DND-41 (cell line): Measurements from ENCODE around the gene C1D.

Source experiments
- ATAC-seq: fragments of 200-7000 bp; cut with Tn5 transposase; 3 replicates; pipeline ENCODE4 v1.9.1; 2021; ENCODE audit warnings: low read depth; ENCODE audit not compliant: insufficient read depth
- DNase-seq: peaks from one replicate; pipeline ENCODE4 v3.0.0-alpha.2; 2020
- H2AFZ ChIP-seq: 2 replicates; pipeline ENCODE4 v1.6.0; 2012; ENCODE audit warnings: low read depth, low read length
- H3K27ac ChIP-seq: 2 replicates; pipeline ENCODE4 v1.5.1; 2012; ENCODE audit warnings: low read length, inconsistent platforms
- H3K27me3 ChIP-seq: fragments of 200-600 bp; sonication (generic); 2 replicates; pipeline ENCODE4 v1.6.0; 2012; ENCODE audit warnings: low read length, mild to moderate bottlenecking, inconsistent platforms; ENCODE audit not compliant: insufficient read depth, poor library complexity
- H3K36me3 ChIP-seq: 2 replicates; pipeline ENCODE4 v1.5.1; 2012; ENCODE audit warnings: low read length, inconsistent platforms; ENCODE audit not compliant: insufficient read depth
- H3K4me1 ChIP-seq: 2 replicates; pipeline ENCODE4 v1.5.1; 2012; ENCODE audit warnings: mild to moderate bottlenecking, low read length; ENCODE audit not compliant: insufficient read depth
- H3K4me2 ChIP-seq: 2 replicates; pipeline ENCODE4 v1.6.0; 2012; ENCODE audit warnings: mild to moderate bottlenecking, moderate library complexity, low read length, inconsistent platforms; ENCODE audit not compliant: insufficient read depth
- H3K4me3 ChIP-seq, 2 experiments: fragments of 200-600 bp in 1 of 2; shearing (Covaris generic) in 1 of 2; 2 replicates each; pipeline ENCODE4 v1.5.1; 2012 to 2016; ENCODE audit warnings: inconsistent platforms in 2 of 2, low read length in 2 of 2, mild to moderate bottlenecking in 2 of 2, low read depth in 1 of 2, moderate library complexity in 1 of 2
- H3K79me2 ChIP-seq: 2 replicates; pipeline ENCODE4 v1.6.0; 2012; ENCODE audit warnings: low read length, inconsistent platforms; ENCODE audit not compliant: insufficient read depth
- H3K9ac ChIP-seq: 2 replicates; pipeline ENCODE4 v1.6.0; 2012; ENCODE audit warnings: low read depth, mild to moderate bottlenecking, inconsistent platforms, low read length, moderate library complexity
- H3K9me3 ChIP-seq: 2 replicates; pipeline ENCODE4 v1.5.1; 2012; ENCODE audit warnings: low read length, moderate library complexity, mild to moderate bottlenecking, inconsistent platforms; ENCODE audit not compliant: insufficient read depth, severe bottlenecking
- H4K20me1 ChIP-seq: 2 replicates; pipeline ENCODE4 v1.6.0; 2012; ENCODE audit warnings: low read length; ENCODE audit not compliant: insufficient read depth
- CTCF ChIP-seq: IDR thresholded peaks from 2 replicates; pipeline ENCODE4 v1.5.1; 2012; ENCODE audit warnings: borderline replicate concordance, low read length, moderate library complexity, mild to moderate bottlenecking; ENCODE audit not compliant: poor library complexity, severe bottlenecking; ENCODE audit errors: extremely low read depth
- EZH2 ChIP-seq: IDR thresholded peaks from 3 replicates; pipeline ENCODE4 v1.6.1; 2012; ENCODE audit warnings: borderline replicate concordance, low read depth, mild to moderate bottlenecking, moderate library complexity, low read length, inconsistent platforms; ENCODE audit not compliant: severe bottlenecking

C1D gene

GRCh38 chr2:68107475-68107874 is 44.7 kb upstream of the C1D start:
- no peak overlapping the region for H3K9ac ChIP-seq
- no peaks in the 10 kb centered on the region for H3K9me3 ChIP-seq
- no peaks in the 10 kb centered on the region for H3K4me1 ChIP-seq
- H3K4me3 ChIP-seq, result no peak overlapping the region
- H3K36me3 ChIP-seq, result no peaks in the 10 kb centered on the region
- H2AFZ ChIP-seq, result no peak overlapping the region
- H3K4me2 ChIP-seq, result no peak overlapping the region
- DNase-seq (no peak), ATAC-seq (no peak)
- no peak overlapping the region for H3K27ac ChIP-seq
- peaks cover 5% of the 10 kb centered on the region for H3K27me3 ChIP-seq
- no peaks in the 10 kb centered on the region for H4K20me1 ChIP-seq
- no peaks in the 10 kb centered on the region for H3K79me2 ChIP-seq
- TF ChIP-seq EZH2 (no peak), CTCF (no peak)

- no peak for DNase-seq
- H3K4me3 ChIP-seq, result no peak overlapping the region
- H3K27ac ChIP-seq, result no peak overlapping the region
- no peaks in the 10 kb centered on the region for H4K20me1 ChIP-seq
- no peak for ATAC-seq
- H3K9ac ChIP-seq, result no peak overlapping the region
- no peak for TF ChIP-seq CTCF
- no peak for TF ChIP-seq EZH2
- peaks cover 11% of the 10 kb centered on the region for H3K27me3 ChIP-seq
- no peak overlapping the region for H2AFZ ChIP-seq
- H3K9me3 ChIP-seq, result no peaks in the 10 kb centered on the region
- H3K4me2 ChIP-seq, result no peak overlapping the region
- H3K79me2 ChIP-seq, result no peaks in the 10 kb centered on the region
- H3K4me1 ChIP-seq, result no peaks in the 10 kb centered on the region
- no peaks in the 10 kb centered on the region for H3K36me3 ChIP-seq
Observed at GRCh38 chr2:68104111-68104835, 41.5 kb upstream of the C1D start.

GRCh38 chr2:68103709-68104055 is 40.9 kb upstream of the C1D start:
- TF ChIP-seq EZH2 (no peak), CTCF (no peak)
- Histone ChIP-seq H2AFZ (no peak overlapping the region), H4K20me1 (no peaks in the 10 kb centered on the region), H3K27me3 (peaks cover 11% of the 10 kb centered on the region), H3K9ac (no peak overlapping the region), H3K9me3 (no peaks in the 10 kb centered on the region), H3K4me1 (no peaks in the 10 kb centered on the region), H3K79me2 (no peaks in the 10 kb centered on the region), H3K27ac (no peak overlapping the region), H3K36me3 (no peaks in the 10 kb centered on the region), H3K4me3 (no peak overlapping the region), H3K4me2 (no peak overlapping the region)
- DNase-seq, result no peak
- ATAC-seq, result no peak
